C4-2B (cell line): ENCODE results near the gene ARHGAP42.

ENCODE experiments used
- H3K27ac ChIP-seq: fragments of 450-650 bp; 2 replicates; pipeline ENCODE4 v1.5.1; 2017
- CTCF ChIP-seq: fragments of 450-650 bp; conservative IDR thresholded peaks from 2 replicates; pipeline ENCODE4 v1.5.1; 2017; ENCODE audit warnings: mild to moderate bottlenecking
- ZFX ChIP-seq: fragments of 450-650 bp; IDR thresholded peaks from 2 replicates; pipeline ENCODE4 v1.6.1; 2017

ARHGAP42 gene

GRCh38 chr11:100876815-100877520 lies 189.9 kb downstream of the ARHGAP42 start:
- TF ChIP-seq CTCF = no peak
- no peak for TF ChIP-seq ZFX
- H3K27ac ChIP-seq = no peak overlapping the region

- H3K27ac ChIP-seq = no peak overlapping the region
- no peak for TF ChIP-seq ZFX
- no peak for TF ChIP-seq CTCF
Observed at GRCh38 chr11:100878474-100878873, 191.4 kb downstream of the ARHGAP42 start.

GRCh38 chr11:100882957-100883356 lies 195.9 kb downstream of the ARHGAP42 start:
- TF ChIP-seq CTCF (no peak), ZFX (no peak)
- H3K27ac ChIP-seq = no peak overlapping the region

- TF ChIP-seq CTCF (no peak), ZFX (no peak)
- H3K27ac ChIP-seq = no peak overlapping the region
Observed at GRCh38 chr11:100883830-100884229, 196.7 kb downstream of the ARHGAP42 start.

- no peak overlapping the region for H3K27ac ChIP-seq
- no peak for TF ChIP-seq CTCF
- TF ChIP-seq ZFX = no peak
Observed at GRCh38 chr11:100887659-100888058, 200.6 kb downstream of the ARHGAP42 start.

GRCh38 chr11:100888836-100889235 lies 201.7 kb downstream of the ARHGAP42 start:
- no peak for TF ChIP-seq ZFX
- TF ChIP-seq CTCF = no peak
- no peak overlapping the region for H3K27ac ChIP-seq

GRCh38 chr11:100889758-100890157 lies 202.7 kb downstream of the ARHGAP42 start:
- TF ChIP-seq CTCF (no peak), ZFX (no peak)
- peak overlapping the region; percentile 6; the same call in 1 of the 2 replicates for H3K27ac ChIP-seq
